GM19025 (cell line): Measurements from ENCODE around the gene CHCHD3.

Experiments
- ATAC-seq: cut with Tn5 transposase; IDR thresholded peaks from one replicate; pipeline ENCODE4 v1.9.1; 2021; ENCODE audit warnings: mild to moderate bottlenecking, low read depth, moderate library complexity; ENCODE audit not compliant: unreplicated experiment

CHCHD3 gene

DNA sequence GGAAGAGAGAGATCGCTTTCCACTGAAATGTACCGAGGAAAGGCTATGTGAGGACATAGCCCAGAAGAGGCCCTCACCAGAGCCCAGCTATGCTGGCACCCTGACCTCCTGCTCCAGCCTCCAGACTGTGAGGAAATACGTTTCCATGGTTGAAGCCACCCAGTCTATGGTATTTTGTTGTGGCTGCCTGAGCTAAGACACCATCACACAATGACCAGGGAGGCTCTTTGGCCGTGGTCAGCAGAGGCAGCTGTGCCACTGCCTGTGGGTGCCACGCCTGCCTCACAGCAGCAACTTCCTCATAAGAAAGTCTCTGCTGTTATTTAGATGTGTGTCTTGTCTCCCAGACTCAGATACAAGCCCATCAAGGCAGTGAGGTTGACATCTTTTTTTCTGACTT, 322.9 kb downstream of the CHCHD3 start:
- no peak for ATAC-seq

DNA sequence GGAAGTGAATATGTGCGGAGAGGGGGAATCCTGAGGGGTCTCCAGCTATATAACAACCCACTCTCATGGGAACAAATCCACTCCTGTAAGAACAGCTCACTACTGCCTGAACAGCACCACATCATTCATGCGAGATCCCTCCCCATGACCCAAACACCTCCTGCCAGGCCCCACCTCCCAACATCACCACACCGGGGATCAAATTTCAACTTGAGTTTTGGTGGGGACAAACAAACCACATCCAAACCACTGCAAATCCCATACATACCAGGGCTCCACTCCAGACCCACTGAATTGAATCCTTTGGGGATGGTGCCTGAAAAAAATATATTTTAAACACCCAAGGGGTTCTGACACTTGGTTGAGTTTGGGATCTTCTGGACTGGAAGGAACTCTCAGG, 324.1 kb downstream of the CHCHD3 start:
- no peak for ATAC-seq

DNA sequence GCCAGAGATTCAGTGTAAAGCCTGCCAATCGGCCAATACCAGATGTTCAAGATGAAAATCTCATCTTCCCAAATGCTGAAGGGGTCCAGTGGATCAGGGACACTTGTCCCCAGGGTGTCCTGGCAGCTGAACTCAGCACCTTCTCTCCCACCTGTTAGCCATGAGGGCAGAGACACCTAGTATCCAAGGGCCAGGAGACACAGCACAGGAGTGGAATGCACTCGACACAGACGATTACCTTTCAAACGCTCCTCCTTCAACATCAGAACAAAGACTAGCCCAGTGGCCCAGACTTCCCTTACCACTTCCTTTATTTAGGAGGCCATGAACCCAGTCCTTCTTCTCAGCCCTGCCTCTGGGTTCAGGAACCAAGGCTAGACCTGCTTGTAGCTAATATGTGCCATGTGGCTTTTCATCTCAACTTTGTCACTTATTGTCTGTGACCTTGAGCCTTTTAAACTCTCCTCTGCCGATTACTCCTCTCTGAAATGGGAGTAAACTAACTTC, 325.4 kb downstream of the CHCHD3 start:
- no peak for ATAC-seq

DNA sequence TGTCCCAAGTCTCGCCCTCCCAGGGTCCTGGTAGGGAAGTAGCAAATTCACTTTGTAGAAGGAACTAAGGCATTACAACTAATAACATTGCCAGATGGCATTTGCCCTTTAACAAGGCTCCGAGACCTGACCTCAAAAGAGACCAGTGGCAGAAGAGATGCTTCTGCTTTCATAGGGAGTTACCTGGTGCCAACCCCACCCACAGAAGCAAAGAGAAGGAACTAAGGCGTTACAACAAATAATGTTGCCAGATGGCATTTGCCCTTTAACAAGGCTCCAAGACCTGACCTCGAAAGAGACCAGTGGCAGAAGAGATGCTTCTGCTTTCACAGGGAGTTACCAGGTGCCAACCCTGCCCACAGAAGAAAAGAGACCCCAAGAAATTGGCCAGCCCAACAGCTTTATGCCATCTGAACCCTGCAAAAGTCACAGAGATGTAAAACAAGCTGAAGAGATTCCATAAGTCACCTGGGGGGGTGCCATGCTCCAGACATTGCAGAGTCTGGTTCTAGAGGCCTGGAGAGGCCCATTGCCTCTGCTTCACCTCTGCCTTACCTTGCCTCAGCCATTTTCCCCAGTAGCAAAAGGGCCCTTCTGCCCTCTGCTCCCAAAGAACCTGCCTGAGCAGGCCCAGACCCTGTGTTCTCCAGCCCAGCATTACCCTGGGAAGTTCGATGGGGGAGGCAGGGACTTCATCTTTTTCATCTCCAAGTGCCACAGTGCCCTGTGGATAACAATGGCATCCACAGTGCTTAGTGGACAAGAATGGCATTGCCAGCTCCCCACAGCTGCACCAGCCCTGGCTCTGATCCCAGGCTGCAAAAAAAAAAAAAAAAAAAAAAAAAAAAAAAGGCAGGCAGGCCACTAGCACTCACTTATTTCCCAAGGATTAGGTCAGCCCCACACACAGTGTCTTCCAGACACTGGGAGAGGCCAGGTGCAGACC, 326.1 kb downstream of the CHCHD3 start:
- no peak for ATAC-seq

DNA sequence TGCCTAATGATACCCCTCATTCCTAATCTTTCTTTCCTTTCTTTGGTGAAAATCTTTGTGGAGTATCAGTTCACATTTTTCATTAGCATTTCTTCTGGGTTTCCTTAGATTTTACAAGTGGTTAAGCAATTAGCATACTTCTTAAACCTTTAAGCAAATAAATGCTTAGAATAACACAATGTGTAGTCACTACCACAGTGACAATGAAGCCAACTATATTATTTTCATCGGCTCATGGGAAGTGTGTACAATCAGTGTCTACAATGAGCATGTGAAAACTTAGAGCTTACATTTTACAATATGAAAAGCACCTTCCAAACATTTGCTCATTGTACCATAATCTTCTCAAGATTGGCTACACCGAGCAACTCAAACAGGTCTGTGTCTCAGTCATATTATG, 329.5 kb downstream of the CHCHD3 start:
- no peak for ATAC-seq

DNA sequence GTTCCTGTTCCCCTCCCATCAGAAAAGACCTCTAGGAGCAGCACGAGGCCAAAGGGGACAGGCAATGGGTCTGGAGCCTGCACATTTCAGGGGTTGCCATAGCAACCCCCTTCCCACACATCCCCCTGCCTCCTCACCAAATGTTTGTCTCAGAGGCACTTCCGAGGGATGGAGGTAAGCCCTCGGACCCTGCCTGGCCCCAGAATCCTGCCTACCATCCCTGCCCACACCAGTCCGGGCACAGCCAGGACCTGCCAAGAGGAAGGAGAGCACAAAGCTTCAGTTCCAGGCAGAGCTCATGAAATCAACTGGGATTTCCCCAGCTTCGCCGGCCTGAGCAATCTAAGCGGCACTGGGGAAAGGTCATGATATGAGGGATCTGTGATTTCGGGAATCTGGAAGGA, 330.6 kb downstream of the CHCHD3 start:
- ATAC-seq: no peak

DNA sequence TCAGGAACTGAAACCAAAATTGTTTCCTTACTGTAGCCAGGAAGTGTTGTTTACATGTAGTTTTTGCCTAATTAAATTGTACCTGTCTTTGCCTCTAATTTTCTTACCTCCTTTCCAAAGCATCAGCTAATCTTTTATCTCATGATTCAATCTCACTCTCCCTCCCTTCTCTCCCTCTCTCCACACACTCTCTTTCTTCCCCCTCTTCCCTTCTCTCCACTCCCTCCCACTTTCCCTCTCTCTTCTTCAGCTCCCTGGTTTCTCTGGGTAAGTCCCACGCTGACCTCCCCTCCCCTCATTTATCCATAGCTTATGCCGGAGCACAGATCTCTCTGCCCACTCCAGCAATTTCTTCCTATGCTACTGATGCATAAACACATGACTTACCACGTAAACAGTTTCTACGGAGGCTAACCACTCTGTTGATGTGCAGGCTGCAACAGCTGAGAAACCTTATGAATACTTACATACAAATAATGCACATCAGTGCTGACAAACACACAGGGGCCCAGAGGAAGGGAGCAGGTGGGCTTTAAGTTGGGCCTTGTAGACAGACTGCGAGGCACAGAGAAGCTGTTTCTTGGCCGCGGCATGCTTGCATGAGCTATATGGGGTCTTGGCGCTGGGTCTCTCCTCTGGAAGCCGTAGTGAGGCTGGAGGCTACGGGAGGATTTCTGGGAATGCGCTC, 331.2 kb downstream of the CHCHD3 start:
- no peak for ATAC-seq

DNA sequence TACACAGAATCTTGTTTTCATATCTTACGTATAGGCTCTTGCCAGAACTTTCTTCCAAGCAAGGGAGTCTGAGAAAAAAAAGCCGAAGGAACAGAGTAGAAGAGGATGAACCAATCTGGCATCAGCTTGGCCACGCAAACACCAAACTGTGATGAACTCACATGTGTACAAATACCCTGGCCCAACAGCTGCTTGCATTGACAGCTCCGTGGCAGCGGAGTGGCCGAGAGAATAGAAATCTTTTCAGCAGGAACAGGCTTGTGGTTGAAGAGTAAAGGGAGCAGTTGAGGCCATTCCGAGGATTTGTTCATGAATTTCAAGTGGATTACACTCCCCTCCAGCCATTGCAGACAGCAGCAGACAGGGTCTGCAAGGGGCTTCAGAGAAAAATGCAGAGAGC, 331.8 kb downstream of the CHCHD3 start:
- no peak for ATAC-seq

DNA sequence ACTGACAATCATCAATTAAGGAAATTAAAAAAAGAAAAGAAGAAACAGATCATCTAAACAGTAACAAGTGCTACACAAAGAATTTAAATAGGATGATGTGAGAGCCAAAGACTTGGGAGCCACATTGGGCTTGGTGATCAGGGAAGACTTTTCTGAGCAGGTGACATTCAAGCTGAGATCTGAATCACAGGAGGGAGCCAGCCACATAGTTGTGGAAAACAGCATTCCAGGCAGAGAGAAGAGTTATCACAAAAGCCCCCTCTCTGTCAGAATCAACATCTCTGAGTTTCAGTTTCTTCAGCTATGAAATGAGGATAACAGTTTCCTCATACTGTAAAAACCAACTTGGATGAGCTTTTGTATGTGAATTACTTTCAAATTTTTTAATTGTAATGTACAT, 336.4 kb downstream of the CHCHD3 start:
- no peak for ATAC-seq

DNA sequence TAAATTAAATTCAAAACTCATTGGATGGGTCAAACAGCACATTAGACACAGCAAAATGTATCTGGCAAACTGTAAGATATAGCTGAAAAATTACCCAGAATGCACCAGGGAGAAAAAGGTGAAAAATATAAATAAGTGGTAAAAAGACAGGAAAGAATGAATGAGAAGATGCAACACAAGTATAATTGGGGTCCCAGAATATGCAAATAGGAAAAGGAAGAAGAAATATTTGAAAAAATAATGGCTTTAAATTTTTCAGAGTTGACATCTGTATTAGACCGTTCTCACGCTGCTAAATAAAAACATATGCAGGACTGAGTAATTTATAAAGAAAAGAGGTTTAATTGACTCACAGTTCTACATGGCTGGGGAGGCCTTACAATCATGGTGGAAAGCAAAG, 337.9 kb downstream of the CHCHD3 start:
- no peak for ATAC-seq

DNA sequence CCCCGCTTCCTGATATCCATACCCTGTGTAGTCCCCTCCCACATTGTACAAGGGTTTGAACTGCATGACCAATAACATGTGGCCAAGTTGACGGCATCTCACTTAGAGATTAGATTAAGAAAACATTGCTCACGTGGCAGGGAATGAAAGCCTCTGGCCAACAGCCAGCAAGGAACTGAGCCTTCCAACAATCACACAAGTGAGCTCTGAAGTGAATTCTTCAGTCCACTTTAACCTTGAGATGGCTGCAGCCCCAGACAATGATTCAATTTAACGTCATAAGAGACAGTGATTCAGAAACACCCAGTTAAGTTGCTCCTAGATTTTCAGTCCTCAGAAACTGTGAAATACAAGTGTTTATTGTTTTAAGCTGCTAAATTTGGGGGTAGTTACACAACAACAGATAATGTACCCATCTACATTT, 339.7 kb downstream of the CHCHD3 start:
- no peak for ATAC-seq

DNA sequence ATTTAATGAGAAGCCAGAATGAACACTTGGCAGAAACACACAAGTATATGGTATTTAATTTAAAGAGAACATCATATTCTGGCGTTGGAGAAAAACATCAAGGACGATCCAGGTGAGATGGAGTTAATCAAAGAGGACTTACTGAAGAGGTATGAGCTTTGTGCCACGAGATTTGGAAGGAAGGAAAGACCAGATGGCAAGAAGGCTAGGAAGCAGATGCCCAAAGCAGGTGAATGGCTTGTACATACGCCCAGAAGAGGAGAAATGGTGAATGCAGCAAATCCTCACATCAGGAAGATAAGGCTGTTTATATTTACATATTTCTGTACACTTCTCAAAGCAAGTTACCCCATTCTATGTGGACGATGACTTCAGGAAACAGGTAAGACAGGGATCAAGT, 341.7 kb downstream of the CHCHD3 start:
- no peak for ATAC-seq

DNA sequence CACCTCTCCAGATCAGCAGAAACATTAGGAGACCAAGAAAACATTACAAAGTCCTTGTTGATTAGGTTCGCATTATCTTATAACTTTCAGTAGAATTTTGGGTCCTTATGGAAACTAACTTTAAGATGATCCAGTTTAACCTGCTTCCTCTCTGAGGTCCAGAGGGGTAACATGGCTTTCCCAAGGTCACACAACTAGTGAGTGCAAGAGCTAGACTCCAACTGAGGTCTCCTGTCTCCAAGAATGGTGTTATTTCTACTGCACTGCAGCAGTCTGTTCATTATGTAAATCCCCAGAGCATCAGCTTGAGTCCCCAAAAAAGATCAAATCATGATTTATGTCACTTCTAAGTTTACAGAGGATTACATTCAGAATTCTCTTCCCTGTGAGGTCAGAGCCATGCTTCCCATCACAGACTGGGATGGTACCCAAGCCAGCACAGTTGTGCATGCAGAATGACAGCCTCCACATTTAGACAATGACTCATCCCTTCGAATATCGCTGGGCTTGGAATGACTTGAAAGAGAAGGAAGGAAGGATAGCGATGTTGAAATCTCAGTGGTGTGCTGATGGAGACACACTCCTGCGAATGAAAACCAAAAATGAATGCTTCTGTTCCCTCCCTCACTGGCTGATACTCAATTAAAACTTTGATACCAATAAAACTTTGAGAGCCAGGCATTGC, 342.5 kb downstream of the CHCHD3 start:
- no peak for ATAC-seq

DNA sequence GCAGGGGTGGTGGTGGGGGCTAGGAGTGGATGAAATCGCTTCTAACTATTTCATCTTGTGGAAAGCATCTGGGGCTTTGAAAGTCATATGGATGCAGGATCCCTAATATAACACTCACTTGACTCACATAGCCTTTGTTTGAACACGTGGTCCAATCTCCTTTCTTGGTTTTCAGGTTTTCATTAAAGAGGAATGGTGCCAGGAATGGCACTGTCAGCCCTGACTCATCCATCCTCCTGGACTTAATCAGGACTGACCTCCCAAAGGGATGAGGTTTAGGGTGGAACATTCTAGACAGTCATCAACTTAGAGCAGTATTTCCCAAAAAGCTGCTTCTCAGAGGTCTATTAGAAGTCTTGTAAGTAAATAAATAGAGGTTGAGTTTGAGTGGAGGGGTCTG, 343.6 kb downstream of the CHCHD3 start:
- ATAC-seq: no peak

DNA sequence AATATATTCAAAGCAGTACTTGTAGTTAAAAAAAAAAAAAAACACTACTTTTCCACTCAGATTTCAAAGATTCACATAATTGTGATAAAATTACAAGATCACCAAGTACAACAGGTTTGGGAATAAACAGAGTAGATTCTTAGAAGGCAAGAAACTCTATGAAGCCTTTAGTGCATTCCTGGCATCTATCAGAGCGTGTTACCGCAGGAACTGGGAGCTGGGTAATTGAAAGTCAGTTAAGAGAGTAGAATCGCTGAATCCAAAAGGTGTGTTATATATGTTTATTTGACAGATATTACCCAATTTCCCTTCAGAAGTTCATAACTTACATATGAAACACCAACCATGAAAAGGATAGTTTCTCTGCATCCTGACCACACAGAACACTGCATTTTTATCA, 346.4 kb downstream of the CHCHD3 start:
- no peak for ATAC-seq
